HUES64 (cell line): Measurements from ENCODE around the gene BMP8B.

ENCODE experiments used
- H3K27ac ChIP-seq: 2 replicates; pipeline ENCODE4 v1.7.0; 2013; ENCODE audit warnings: low read depth, low read length, inconsistent platforms
- H3K27me3 ChIP-seq: 2 replicates; pipeline ENCODE4 v1.6.1; 2013; ENCODE audit warnings: mild to moderate bottlenecking, low read length; ENCODE audit not compliant: insufficient read depth
- H3K36me3 ChIP-seq: 2 replicates; pipeline ENCODE4 v1.6.1; 2013; ENCODE audit warnings: mild to moderate bottlenecking, low read length; ENCODE audit not compliant: insufficient read depth
- H3K4me1 ChIP-seq: 2 replicates; pipeline ENCODE4 v1.6.1; 2013; ENCODE audit warnings: mild to moderate bottlenecking, low read length, moderate library complexity; ENCODE audit not compliant: insufficient read depth
- H3K4me3 ChIP-seq: 2 replicates; pipeline ENCODE4 v1.5.1; 2013; ENCODE audit warnings: mild to moderate bottlenecking, low read length, moderate library complexity
- H3K9ac ChIP-seq: 2 replicates; pipeline ENCODE4 v1.6.1; 2013; ENCODE audit warnings: mild to moderate bottlenecking, low read depth, low read length
- H3K9me3 ChIP-seq: 2 replicates; pipeline ENCODE4 v1.6.1; 2013; ENCODE audit warnings: low read depth, low read length; ENCODE audit not compliant: insufficient read depth
- WGBS: fragments of 150-250, 120-280 bp; methylation state at CpG from one replicate; pipeline ENCODE4 v1.1.7; 2013; ENCODE audit warnings: missing lambda C conversion rate; 5-methylcytosine and 5-hydroxymethylcytosine counted together

The BMP8B gene

GRCh38 chr1:39711966-39712340 is 76.7 kb downstream of the BMP8B start:
- Histone ChIP-seq H3K27me3 (peaks cover 100% of the 10 kb centered on the region), H3K4me1 (peaks cover 6% of the 10 kb centered on the region; the same call in 1 of the 2 replicates), H3K4me3 (no peak overlapping the region), H3K9me3 (no peaks in the 10 kb centered on the region), H3K27ac (no peak overlapping the region), H3K36me3 (no peaks in the 10 kb centered on the region), H3K9ac (no peak overlapping the region)
- 6% methylated on average over 5 of the region's 6 CpGs for WGBS

- WGBS = 20% methylated on average over 12 of the region's 12 CpGs
Observed at GRCh38 chr1:39711104-39711965, 77.3 kb downstream of the BMP8B start.

GRCh38 chr1:39707506-39707905 is 81.2 kb downstream of the BMP8B start:
- peaks cover 100% of the 10 kb centered on the region for H3K27me3 ChIP-seq
- H3K4me1 ChIP-seq = peaks cover 6% of the 10 kb centered on the region; the same call in 1 of the 2 replicates
- 95% methylated on average over 4 of the region's 4 CpGs for WGBS
- no peak overlapping the region for H3K9ac ChIP-seq
- no peaks in the 10 kb centered on the region for H3K36me3 ChIP-seq
- H3K27ac ChIP-seq = no peak overlapping the region
- no peak overlapping the region for H3K4me3 ChIP-seq
- no peaks in the 10 kb centered on the region for H3K9me3 ChIP-seq

More at GRCh38 chr1:39711104-39711965, 77.3 kb downstream of the BMP8B start:
- Histone ChIP-seq H3K36me3 (no peaks in the 10 kb centered on the region), H3K9ac (no peak overlapping the region), H3K9me3 (no peaks in the 10 kb centered on the region), H3K27me3 (peaks cover 100% of the 10 kb centered on the region), H3K4me3 (no peak overlapping the region), H3K27ac (no peak overlapping the region), H3K4me1 (peaks cover 6% of the 10 kb centered on the region; the same call in 1 of the 2 replicates)
